ENCODE results near the gene OVCA2.

The OVCA2 gene

GRCh38 chr17:2054512-2055291 lies 12.9 kb downstream of the OVCA2 start, which contains the start of gene HIC1:
Gene HIC1, plus strand, starts transcription at chr17:2055103. Its CDS starts 1,588 bp downstream, at chr17:2056691.
- peak; percentile 90 for DNase-seq (ENCODE audit: low spot score)

GRCh38 chr17:2055292-2056205 lies 13.7 kb downstream of the OVCA2 start:
- DNase-seq (ENCODE audit: low spot score): no peak

- DNase-seq (ENCODE audit: low spot score): no peak
These were observed 14.7 kb downstream of the OVCA2 start for GRCh38 chr17:2056206-2057174.

GRCh38 chr17:2057175-2057759 lies 15.4 kb downstream of the OVCA2 start:
- no peak for DNase-seq (ENCODE audit: low spot score)

- no peak for DNase-seq (ENCODE audit: low spot score)
These were observed 16.2 kb downstream of the OVCA2 start for GRCh38 chr17:2057760-2058585.

GRCh38 chr17:2058586-2059546 lies 17.0 kb downstream of the OVCA2 start:
- DNase-seq (ENCODE audit: low spot score): peak; percentile 70

- no peak for DNase-seq (ENCODE audit: low spot score)
These were observed 17.9 kb downstream of the OVCA2 start for GRCh38 chr17:2059547-2060384.

GRCh38 chr17:2060385-2060658 lies 18.5 kb downstream of the OVCA2 start:
- DNase-seq (ENCODE audit: low spot score): no peak

- DNase-seq (ENCODE audit: low spot score): no peak
These were observed 19.0 kb downstream of the OVCA2 start for GRCh38 chr17:2060681-2061440.

GRCh38 chr17:2061441-2061958 lies 19.7 kb downstream of the OVCA2 start:
- DNase-seq (ENCODE audit: low spot score): no peak

- no peak for DNase-seq (ENCODE audit: low spot score)
These were observed 20.9 kb downstream of the OVCA2 start for GRCh38 chr17:2062571-2063183.

- DNase-seq (ENCODE audit: low spot score): no peak
These were observed 21.7 kb downstream of the OVCA2 start for GRCh38 chr17:2063261-2064146.

GRCh38 chr17:2064147-2064489 lies 22.3 kb downstream of the OVCA2 start:
- no peak for DNase-seq (ENCODE audit: low spot score)

GRCh38 chr17:2064520-2064971 lies 22.7 kb downstream of the OVCA2 start:
- no peak for DNase-seq (ENCODE audit: low spot score)

- DNase-seq (ENCODE audit: low spot score): no peak
These were observed 23.4 kb downstream of the OVCA2 start for GRCh38 chr17:2064980-2065785.
